GM23338 (cell line): Measurements from ENCODE around the gene TSPEAR. TPM values are rescaled to one million over a fixed set of nuclear protein-coding genes. Genes with fewer than 3 reads are reported as not detected.
A peak's percentile ranks its signal among the peaks of the same experiment; 100 is the strongest.

Source experiments
- ATAC-seq: fragments of 200-7000 bp; cut with Tn5 transposase; 3 replicates; pipeline ENCODE4 v1.9.1; 2020
- DNase-seq: peaks from one replicate; pipeline ENCODE4 v3.0.0-alpha.2; 2015; ENCODE audit warnings: low spot score
- H2AFZ ChIP-seq: fragments of 200-600 bp; sonication (generic); 2 replicates; pipeline ENCODE4 v1.8.0; 2016; ENCODE audit warnings: antibody characterized with exemption, mild to moderate bottlenecking, moderate library complexity
- H3F3A ChIP-seq: fragments of 200-600 bp; sonication (generic); replicated peaks from 2 replicates; pipeline ENCODE4 v1.8.0; 2017; ENCODE audit warnings: antibody characterized with exemption, mixed run types, low read depth
- H3K27ac ChIP-seq: fragments of 200-600 bp; sonication (generic); 2 replicates; pipeline ENCODE4 v1.6.1; 2016; ENCODE audit warnings: low read depth
- H3K27me3 ChIP-seq: fragments of 200-600 bp; sonication (generic); 2 replicates; pipeline ENCODE4 v1.8.0; 2016; ENCODE audit warnings: mild to moderate bottlenecking, mixed run types, moderate library complexity; ENCODE audit not compliant: insufficient read depth
- H3K36me3 ChIP-seq: fragments of 200-600 bp; sonication (generic); 2 replicates; pipeline ENCODE4 v1.8.0; 2016; ENCODE audit warnings: mild to moderate bottlenecking; ENCODE audit not compliant: insufficient read depth
- H3K4me1 ChIP-seq: fragments of 200-600 bp; sonication (generic); 2 replicates; pipeline ENCODE4 v1.8.0; 2016; ENCODE audit warnings: mild to moderate bottlenecking, moderate library complexity; ENCODE audit not compliant: insufficient read depth
- H3K4me2 ChIP-seq: fragments of 200-600 bp; sonication (generic); 2 replicates; pipeline ENCODE4 v1.7.1; 2017; ENCODE audit warnings: mixed run types
- H3K4me3 ChIP-seq: fragments of 200-600 bp; sonication (generic); 2 replicates; pipeline ENCODE4 v1.6.1; 2016; ENCODE audit warnings: mixed run types
- H3K79me2 ChIP-seq: fragments of 200-600 bp; sonication (generic); replicated peaks from 2 replicates; pipeline ENCODE4 v1.8.0; 2017; ENCODE audit warnings: mild to moderate bottlenecking; ENCODE audit not compliant: insufficient read depth
- H3K9me2 ChIP-seq: fragments of 200-600 bp; sonication (generic); 2 replicates; pipeline ENCODE4 v1.8.0; 2017; ENCODE audit not compliant: insufficient read depth
- H4K20me1 ChIP-seq: fragments of 200-600 bp; sonication (generic); replicated peaks from 2 replicates; pipeline ENCODE4 v1.8.0; 2017; ENCODE audit warnings: mild to moderate bottlenecking; ENCODE audit not compliant: insufficient read depth
- H3K27ac Mint-ChIP-seq: 2 replicates; pipeline ENCODE4 v1.8.0; 2020; ENCODE audit warnings: inconsistent platforms, mild to moderate bottlenecking, moderate library complexity, mixed read lengths
- H3K27me3 Mint-ChIP-seq: 3 replicates; pipeline ENCODE4 v1.8.0; 2022; ENCODE audit warnings: low read depth, mild to moderate bottlenecking, moderate library complexity, mixed read lengths, inconsistent platforms; ENCODE audit not compliant: insufficient read depth, poor library complexity
- H3K36me3 Mint-ChIP-seq: 3 replicates; pipeline ENCODE4 v1.8.0; 2021; ENCODE audit warnings: low read depth, mild to moderate bottlenecking, inconsistent platforms, moderate library complexity, mixed read lengths
- H3K4me1 Mint-ChIP-seq: 3 replicates; pipeline ENCODE4 v1.8.0; 2020; ENCODE audit warnings: mild to moderate bottlenecking, inconsistent platforms, mixed read lengths
- H3K4me3 Mint-ChIP-seq: 3 replicates; pipeline ENCODE4 v1.8.0; 2021; ENCODE audit warnings: moderate library complexity, mild to moderate bottlenecking, inconsistent platforms, mixed read lengths
- H3K9me3 Mint-ChIP-seq: 3 replicates; pipeline ENCODE4 v1.8.0; 2020; ENCODE audit warnings: moderate library complexity, mild to moderate bottlenecking, inconsistent platforms, mixed read lengths
- CREB1 ChIP-seq: fragments of 250-450 bp; sonication (Bioruptor Pico); IDR thresholded peaks from 2 replicates; pipeline ENCODE4 v1.5.0; 2020; ENCODE audit warnings: low read depth, mild to moderate bottlenecking, moderate library complexity
- CTCF ChIP-seq, 2 experiments: fragments of 200-600 bp in 1 of 2; sonication (generic) in 1 of 2; conservative IDR thresholded peaks; 2 replicates each; pipeline versions ENCODE4 v1.5.1 to v1.6.1; 2016 to 2017; ENCODE audit warnings: antibody characterized with exemption in 2 of 2, low read depth in 2 of 2, mild to moderate bottlenecking in 2 of 2, moderate library complexity in 1 of 2
- EZH2 ChIP-seq: fragments of 200-600 bp; sonication (generic); IDR thresholded peaks from one replicate; pipeline ENCODE4 v1.8.0; 2017; ENCODE audit warnings: antibody characterized with exemption, mild to moderate bottlenecking, low read depth; ENCODE audit not compliant: unreplicated experiment
- EZH2phosphoT487 ChIP-seq: fragments of 200-600 bp; sonication (generic); IDR thresholded peaks from one replicate; pipeline ENCODE4 v1.8.1; 2018; ENCODE audit warnings: antibody characterized with exemption; ENCODE audit not compliant: unreplicated experiment
- JUNB ChIP-seq: IDR thresholded peaks from one replicate; pipeline ENCODE4 v1.6.1; 2016; ENCODE audit warnings: antibody characterized with exemption; ENCODE audit not compliant: unreplicated experiment
- NANOG ChIP-seq: IDR thresholded peaks from 2 replicates; pipeline ENCODE4 v1.6.1; 2016; ENCODE audit warnings: antibody characterized with exemption, borderline replicate concordance
- POLR2AphosphoS5 ChIP-seq: IDR thresholded peaks from 2 replicates; pipeline ENCODE4 v1.6.1; 2016; ENCODE audit warnings: antibody characterized with exemption, low read depth
- STAT1 ChIP-seq: IDR thresholded peaks from one replicate; pipeline ENCODE4 v1.6.1; 2016; ENCODE audit warnings: antibody characterized with exemption; ENCODE audit not compliant: unreplicated experiment
- ZNF114 ChIP-seq: fragments of 250-450 bp; sonication (Bioruptor Pico); IDR thresholded peaks from 2 replicates; pipeline ENCODE4 v1.5.0; 2020; ENCODE audit warnings: mild to moderate bottlenecking, moderate library complexity
- ZNF331 ChIP-seq: fragments of 250-450 bp; sonication (Bioruptor Pico); IDR thresholded peaks from 2 replicates; pipeline ENCODE4 v1.5.0; 2020; ENCODE audit warnings: low read depth, mild to moderate bottlenecking, moderate library complexity
- ZNF462 ChIP-seq: fragments of 250-450 bp; sonication (Bioruptor Pico); IDR thresholded peaks from 2 replicates; pipeline ENCODE4 v1.5.0; 2020; ENCODE audit warnings: mild to moderate bottlenecking, moderate library complexity
- polyA plus RNA-seq: library from polyadenylated mRNA; unstranded; fragments of >200 nt; fragmentation: Nextera tagmentation; extraction: Ambion mirVana; gene quantifications from 2 replicates; pipeline ENCODE4 v1.2.1, GENCODE V29; 2016
- total RNA-seq: library from RNA; depleted of rRNA; stranded (reverse); fragments of >200 nt; shearing (Covaris generic); gene quantifications from 2 replicates; pipeline ENCODE4 v1.2.3, GENCODE V29; 2014
- TF ChIP-seq, protein P1 (sequence below): IDR thresholded peaks from 2 replicates; pipeline ENCODE4 v1.6.1; 2016; ENCODE audit warnings: antibody characterized with exemption
- TF ChIP-seq, protein P2 (sequence below): IDR thresholded peaks from one replicate; pipeline ENCODE4 v1.6.1; 2018; ENCODE audit warnings: antibody characterized with exemption; ENCODE audit not compliant: unreplicated experiment

The TSPEAR gene
- total and polyA plus RNA-seq, 2 experiments from 2014 or later: 0.35 to 0.92 TPM

GRCh38 chr21:44628707-44629391, 82.5 kb downstream of the TSPEAR start:
- H4K20me1 ChIP-seq: no peaks in the 10 kb centered on the region
- no peak for DNase-seq
- no peaks in the 10 kb centered on the region for H3K9me2 ChIP-seq
- TF ChIP-seq CREB1 (CRISPR knock-in tag): no peak
- no peak for TF ChIP-seq JUNB
- TF ChIP-seq EZH2phosphoT487: no peak
- no peak for TF ChIP-seq NANOG
- no peak for TF ChIP-seq ZNF331 (CRISPR knock-in tag)
- TF ChIP-seq, protein P1, sequence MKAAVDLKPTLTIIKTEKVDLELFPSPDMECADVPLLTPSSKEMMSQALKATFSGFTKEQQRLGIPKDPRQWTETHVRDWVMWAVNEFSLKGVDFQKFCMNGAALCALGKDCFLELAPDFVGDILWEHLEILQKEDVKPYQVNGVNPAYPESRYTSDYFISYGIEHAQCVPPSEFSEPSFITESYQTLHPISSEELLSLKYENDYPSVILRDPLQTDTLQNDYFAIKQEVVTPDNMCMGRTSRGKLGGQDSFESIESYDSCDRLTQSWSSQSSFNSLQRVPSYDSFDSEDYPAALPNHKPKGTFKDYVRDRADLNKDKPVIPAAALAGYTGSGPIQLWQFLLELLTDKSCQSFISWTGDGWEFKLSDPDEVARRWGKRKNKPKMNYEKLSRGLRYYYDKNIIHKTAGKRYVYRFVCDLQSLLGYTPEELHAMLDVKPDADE: no peak
- no peak for TF ChIP-seq ZNF462
- TF ChIP-seq EZH2: no peak
- TF ChIP-seq, protein P2, sequence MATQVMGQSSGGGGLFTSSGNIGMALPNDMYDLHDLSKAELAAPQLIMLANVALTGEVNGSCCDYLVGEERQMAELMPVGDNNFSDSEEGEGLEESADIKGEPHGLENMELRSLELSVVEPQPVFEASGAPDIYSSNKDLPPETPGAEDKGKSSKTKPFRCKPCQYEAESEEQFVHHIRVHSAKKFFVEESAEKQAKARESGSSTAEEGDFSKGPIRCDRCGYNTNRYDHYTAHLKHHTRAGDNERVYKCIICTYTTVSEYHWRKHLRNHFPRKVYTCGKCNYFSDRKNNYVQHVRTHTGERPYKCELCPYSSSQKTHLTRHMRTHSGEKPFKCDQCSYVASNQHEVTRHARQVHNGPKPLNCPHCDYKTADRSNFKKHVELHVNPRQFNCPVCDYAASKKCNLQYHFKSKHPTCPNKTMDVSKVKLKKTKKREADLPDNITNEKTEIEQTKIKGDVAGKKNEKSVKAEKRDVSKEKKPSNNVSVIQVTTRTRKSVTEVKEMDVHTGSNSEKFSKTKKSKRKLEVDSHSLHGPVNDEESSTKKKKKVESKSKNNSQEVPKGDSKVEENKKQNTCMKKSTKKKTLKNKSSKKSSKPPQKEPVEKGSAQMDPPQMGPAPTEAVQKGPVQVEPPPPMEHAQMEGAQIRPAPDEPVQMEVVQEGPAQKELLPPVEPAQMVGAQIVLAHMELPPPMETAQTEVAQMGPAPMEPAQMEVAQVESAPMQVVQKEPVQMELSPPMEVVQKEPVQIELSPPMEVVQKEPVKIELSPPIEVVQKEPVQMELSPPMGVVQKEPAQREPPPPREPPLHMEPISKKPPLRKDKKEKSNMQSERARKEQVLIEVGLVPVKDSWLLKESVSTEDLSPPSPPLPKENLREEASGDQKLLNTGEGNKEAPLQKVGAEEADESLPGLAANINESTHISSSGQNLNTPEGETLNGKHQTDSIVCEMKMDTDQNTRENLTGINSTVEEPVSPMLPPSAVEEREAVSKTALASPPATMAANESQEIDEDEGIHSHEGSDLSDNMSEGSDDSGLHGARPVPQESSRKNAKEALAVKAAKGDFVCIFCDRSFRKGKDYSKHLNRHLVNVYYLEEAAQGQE: no peak
- no peak for TF ChIP-seq ZNF114 (CRISPR knock-in tag)
- TF ChIP-seq CTCF (conservative IDR thresholded peaks at IDR 0.05; ENCODE audit: low read depth in 2 of 2): no peak
- TF ChIP-seq STAT1: no peak
- TF ChIP-seq POLR2AphosphoS5: no peak
- Mint-ChIP-seq H3K36me3 (peaks cover 15% of the 10 kb centered on the region), H3K27me3 (peaks cover 7% of the 10 kb centered on the region), H3K27ac (no peak overlapping the region), H3K9me3 (peaks cover 33% of the 10 kb centered on the region), H3K4me3 (no peak overlapping the region), H3K4me1 (no peaks in the 10 kb centered on the region)
- H3K27me3 ChIP-seq: no peaks in the 10 kb centered on the region
- no peaks in the 10 kb centered on the region for H3K79me2 ChIP-seq
- H3K4me1 ChIP-seq: no peaks in the 10 kb centered on the region
- H3F3A ChIP-seq: no peaks in the 10 kb centered on the region
- H3K36me3 ChIP-seq: 0 out of 2 replicates have a peak, but pooled peaks cover 6% of the 10 kb centered on the region
- H3K27ac ChIP-seq: no peak overlapping the region
- ATAC-seq: peak; percentile 22; the same call in 2 of the 3 replicates
- H3K4me3 ChIP-seq: no peak overlapping the region
- H3K4me2 ChIP-seq: no peak overlapping the region
- no peak overlapping the region for H2AFZ ChIP-seq
